KMS-11 (cell line): ENCODE measurements around the gene SETD1A.

Source experiments
- H2AFZ ChIP-seq: fragments of 200-600 bp; sonication (generic); 2 replicates; pipeline ENCODE4 v1.6.1; 2016; ENCODE audit warnings: antibody characterized with exemption, mixed run types, low read depth
- H3K27ac ChIP-seq: fragments of 200-600 bp; sonication (generic); 2 replicates; pipeline ENCODE4 v1.6.1; 2016; ENCODE audit warnings: mild to moderate bottlenecking, mixed run types
- H3K27me3 ChIP-seq: fragments of 200-600 bp; sonication (generic); 2 replicates; pipeline ENCODE4 v1.6.1; 2017; ENCODE audit warnings: mild to moderate bottlenecking, low read depth, mixed run types, moderate library complexity; ENCODE audit not compliant: insufficient read depth
- H3K36me3 ChIP-seq: fragments of 200-600 bp; sonication (generic); 2 replicates; pipeline ENCODE4 v1.6.1; 2017; ENCODE audit warnings: mild to moderate bottlenecking, mixed run types; ENCODE audit not compliant: insufficient read depth
- H3K4me1 ChIP-seq: fragments of 200-600 bp; sonication (generic); 2 replicates; pipeline ENCODE4 v1.6.1; 2016; ENCODE audit warnings: mild to moderate bottlenecking, low read depth, mixed run types; ENCODE audit not compliant: poor library complexity, severe bottlenecking
- H3K4me2 ChIP-seq: fragments of 200-600 bp; sonication (generic); 2 replicates; pipeline ENCODE4 v1.7.0; 2016; ENCODE audit warnings: mild to moderate bottlenecking, mixed run types
- H3K4me3 ChIP-seq: fragments of 200-600 bp; sonication (generic); IDR thresholded peaks from 2 replicates; pipeline ENCODE4 v1.6.1; 2017; ENCODE audit warnings: low read depth, low read length, mixed read lengths; ENCODE audit not compliant: insufficient read depth
- H3K79me2 ChIP-seq: fragments of 200-600 bp; sonication (generic); 2 replicates; pipeline ENCODE4 v1.6.1; 2016; ENCODE audit warnings: low read depth, mixed run types; ENCODE audit not compliant: insufficient read depth
- H3K9ac ChIP-seq: fragments of 200-600 bp; sonication (generic); 2 replicates; pipeline ENCODE4 v1.6.1; 2016; ENCODE audit warnings: mild to moderate bottlenecking, mixed run types
- H4K20me1 ChIP-seq: fragments of 200-600 bp; sonication (generic); 2 replicates; pipeline ENCODE4 v1.6.1; 2016; ENCODE audit warnings: mild to moderate bottlenecking, mixed run types; ENCODE audit not compliant: insufficient read depth
- TF ChIP-seq, protein P1 (sequence below): fragments of 200-600 bp; sonication (generic); conservative IDR thresholded peaks from 2 replicates; pipeline ENCODE4 v1.6.1; 2017; ENCODE audit warnings: low read depth, mild to moderate bottlenecking, antibody characterized with exemption, low read length, moderate library complexity, mixed read lengths

The SETD1A gene

DNA sequence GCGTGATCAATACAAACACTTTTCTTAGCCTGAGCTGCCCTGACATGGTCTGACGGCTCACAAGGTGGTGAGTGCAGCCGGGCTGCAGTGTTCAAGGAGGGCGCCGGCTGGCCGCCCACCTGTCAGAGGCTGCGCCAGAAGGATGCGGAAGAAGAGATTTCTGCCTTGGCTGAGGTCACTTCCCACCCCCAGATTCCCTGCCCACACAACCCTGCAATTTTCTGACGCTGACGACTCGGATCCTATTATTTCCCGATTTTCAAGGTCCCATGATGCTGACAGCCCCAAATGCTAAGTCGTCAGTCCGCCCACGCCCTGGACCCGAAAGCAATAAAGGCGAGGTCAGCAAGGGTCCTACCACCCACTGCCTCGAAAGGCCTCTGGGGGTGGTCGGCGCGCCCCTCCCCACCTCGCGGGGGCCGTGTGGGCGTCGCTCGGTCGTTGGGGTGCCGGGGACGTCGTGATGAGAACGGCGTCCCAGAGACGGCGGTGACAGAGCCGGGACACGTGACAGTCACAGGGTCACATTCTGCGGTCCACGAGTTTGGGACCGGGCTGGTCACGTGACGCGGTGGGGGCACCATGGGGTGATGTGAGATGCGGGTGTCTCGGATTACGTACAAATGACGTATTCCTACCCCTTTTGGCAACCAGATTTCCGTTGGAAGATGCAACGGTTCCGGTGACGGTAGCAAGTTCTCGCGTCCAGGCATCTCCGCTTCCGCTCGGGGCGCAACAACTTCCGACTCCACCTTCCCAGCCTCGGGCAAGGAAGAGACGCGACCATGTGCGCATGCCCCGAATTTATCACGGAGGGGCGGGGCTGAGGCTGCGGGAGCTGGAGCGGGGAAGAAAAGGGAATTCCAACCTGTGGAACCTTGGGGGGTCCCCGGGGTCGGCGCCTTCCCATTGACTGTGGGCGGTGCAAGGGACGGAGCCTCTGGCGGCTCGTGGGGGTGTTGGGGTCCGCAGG, 75.5 kb downstream of the SETD1A start, which contains the start of gene STX4:
Gene STX4 (plus strand): TSS at position 823 of the 973 bp plus-strand sequence. CDS start 248 bp downstream, outside the sequence.
- H3K4me2 ChIP-seq, result peak within 1 kb of the TSS; percentile 79
- H3K36me3 ChIP-seq, result no peaks in the 10 kb centered on the region
- peaks cover 15% of the 10 kb centered on the region for H3K4me1 ChIP-seq
- no peaks in the 10 kb centered on the region for H3K27me3 ChIP-seq
- no peak within 1 kb of the TSS for H3K4me3 ChIP-seq
- peak within 1 kb of the TSS; percentile 40 for H3K27ac ChIP-seq
- no peaks in the 10 kb centered on the region; the same call in 1 of the 2 replicates for H3K79me2 ChIP-seq
- H2AFZ ChIP-seq, result peak within 1 kb of the TSS; percentile 97
- peak within 1 kb of the TSS; percentile 64 for H3K9ac ChIP-seq
- no peaks in the 10 kb centered on the region for H4K20me1 ChIP-seq
- TF ChIP-seq, protein P1, sequence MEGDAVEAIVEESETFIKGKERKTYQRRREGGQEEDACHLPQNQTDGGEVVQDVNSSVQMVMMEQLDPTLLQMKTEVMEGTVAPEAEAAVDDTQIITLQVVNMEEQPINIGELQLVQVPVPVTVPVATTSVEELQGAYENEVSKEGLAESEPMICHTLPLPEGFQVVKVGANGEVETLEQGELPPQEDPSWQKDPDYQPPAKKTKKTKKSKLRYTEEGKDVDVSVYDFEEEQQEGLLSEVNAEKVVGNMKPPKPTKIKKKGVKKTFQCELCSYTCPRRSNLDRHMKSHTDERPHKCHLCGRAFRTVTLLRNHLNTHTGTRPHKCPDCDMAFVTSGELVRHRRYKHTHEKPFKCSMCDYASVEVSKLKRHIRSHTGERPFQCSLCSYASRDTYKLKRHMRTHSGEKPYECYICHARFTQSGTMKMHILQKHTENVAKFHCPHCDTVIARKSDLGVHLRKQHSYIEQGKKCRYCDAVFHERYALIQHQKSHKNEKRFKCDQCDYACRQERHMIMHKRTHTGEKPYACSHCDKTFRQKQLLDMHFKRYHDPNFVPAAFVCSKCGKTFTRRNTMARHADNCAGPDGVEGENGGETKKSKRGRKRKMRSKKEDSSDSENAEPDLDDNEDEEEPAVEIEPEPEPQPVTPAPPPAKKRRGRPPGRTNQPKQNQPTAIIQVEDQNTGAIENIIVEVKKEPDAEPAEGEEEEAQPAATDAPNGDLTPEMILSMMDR, result no peak

- peak overlapping the region; percentile 64 for H3K9ac ChIP-seq
- H2AFZ ChIP-seq, result peak overlapping the region; percentile 97; the same call in 1 of the 2 replicates
- H3K4me2 ChIP-seq, result peak overlapping the region; percentile 67
- H3K4me3 ChIP-seq, result no peak overlapping the region
- H3K27me3 ChIP-seq, result no peaks in the 10 kb centered on the region
- H4K20me1 ChIP-seq, result no peaks in the 10 kb centered on the region
- no peaks in the 10 kb centered on the region for H3K36me3 ChIP-seq
- TF ChIP-seq, protein P1, result no peak
- H3K4me1 ChIP-seq, result peaks cover 15% of the 10 kb centered on the region
- peak overlapping the region; percentile 29 for H3K27ac ChIP-seq
- H3K79me2 ChIP-seq, result no peaks in the 10 kb centered on the region; the same call in 1 of the 2 replicates
These were observed 76.3 kb downstream of the SETD1A start for GRCh38 chr16:31033709-31034492.
